ENCODE data around the gene C1GALT1. TPM values are rescaled to one million over a fixed set of nuclear protein-coding genes. Genes with fewer than 3 reads are reported as not detected.
"Not testable (repeated sequence)": the region's sequence is repeated elsewhere in the genome, so short reads cannot be mapped to it uniquely, and the experiment has no call there.

C1GALT1 gene
- total RNA-seq, 1 experiment from 2014 or later, result 97.0 TPM

DNA sequence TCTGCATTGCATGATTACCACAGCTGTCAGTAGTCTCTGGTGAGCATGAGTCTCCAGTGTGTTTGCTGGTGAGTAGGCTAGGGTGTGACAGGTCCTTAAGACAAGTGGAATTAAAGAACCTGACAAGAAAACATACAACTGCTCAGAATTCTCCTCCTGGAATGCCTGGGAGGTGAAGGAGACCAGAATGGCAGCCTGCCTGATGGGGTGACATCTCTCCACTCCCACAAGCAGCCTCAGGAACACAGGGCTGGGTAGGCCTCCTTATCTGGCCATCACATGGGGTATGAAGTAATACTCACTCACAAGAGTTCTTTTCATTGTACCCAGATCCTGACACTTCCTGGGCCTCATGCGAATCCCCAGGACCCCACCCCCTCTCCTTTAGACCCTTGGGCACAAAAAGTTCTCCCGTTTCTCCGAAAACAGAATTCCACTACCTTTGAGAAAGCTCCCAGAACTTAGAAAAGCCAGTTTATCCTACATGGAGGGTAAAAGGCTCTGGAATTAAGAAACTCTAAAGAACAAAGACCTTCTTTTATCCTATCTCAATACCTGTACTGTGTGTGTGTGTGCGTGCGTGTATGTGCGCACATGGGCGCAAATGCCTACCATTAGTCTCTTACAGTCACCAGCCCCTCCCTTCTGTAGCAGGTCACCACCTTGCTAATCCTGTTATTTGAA, 33.4 kb upstream of the C1GALT1 start:
- Mint-ChIP-seq H3K27me3 (ENCODE audit: unreplicated experiment) (no peaks in the 10 kb centered on the region), H3K4me1 (ENCODE audit: low read depth, unreplicated experiment) (peaks cover 11% of the 10 kb centered on the region), H3K4me3 (ENCODE audit: low read depth, unreplicated experiment) (no peak overlapping the region), H3K36me3 (ENCODE audit: insufficient read depth, unreplicated experiment) (no peaks in the 10 kb centered on the region), H3K27ac (ENCODE audit: unreplicated experiment) (peak overlapping the region; percentile 90), H3K9me3 (ENCODE audit: low read depth, unreplicated experiment) (peaks cover 6% of the 10 kb centered on the region)
- BruUV-seq (replicated peaks), result no TSS peak
- peak; percentile 59 for DNase-seq
- TF ChIP-seq, protein P1, sequence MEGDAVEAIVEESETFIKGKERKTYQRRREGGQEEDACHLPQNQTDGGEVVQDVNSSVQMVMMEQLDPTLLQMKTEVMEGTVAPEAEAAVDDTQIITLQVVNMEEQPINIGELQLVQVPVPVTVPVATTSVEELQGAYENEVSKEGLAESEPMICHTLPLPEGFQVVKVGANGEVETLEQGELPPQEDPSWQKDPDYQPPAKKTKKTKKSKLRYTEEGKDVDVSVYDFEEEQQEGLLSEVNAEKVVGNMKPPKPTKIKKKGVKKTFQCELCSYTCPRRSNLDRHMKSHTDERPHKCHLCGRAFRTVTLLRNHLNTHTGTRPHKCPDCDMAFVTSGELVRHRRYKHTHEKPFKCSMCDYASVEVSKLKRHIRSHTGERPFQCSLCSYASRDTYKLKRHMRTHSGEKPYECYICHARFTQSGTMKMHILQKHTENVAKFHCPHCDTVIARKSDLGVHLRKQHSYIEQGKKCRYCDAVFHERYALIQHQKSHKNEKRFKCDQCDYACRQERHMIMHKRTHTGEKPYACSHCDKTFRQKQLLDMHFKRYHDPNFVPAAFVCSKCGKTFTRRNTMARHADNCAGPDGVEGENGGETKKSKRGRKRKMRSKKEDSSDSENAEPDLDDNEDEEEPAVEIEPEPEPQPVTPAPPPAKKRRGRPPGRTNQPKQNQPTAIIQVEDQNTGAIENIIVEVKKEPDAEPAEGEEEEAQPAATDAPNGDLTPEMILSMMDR (IDR thresholded peaks at IDR 0.05; ENCODE audit: unreplicated experiment), result no peak
- intact Hi-C loops (cut with micrococcal nuclease; ENCODE audit: unreplicated experiment), result no loop called here
- CTCF ChIA-PET, result interaction anchor here (1.0 kb wide), 1 partner anchor 10 kb away, joined by 3 read pairs; no protein-coding TSS in a partner anchor

DNA sequence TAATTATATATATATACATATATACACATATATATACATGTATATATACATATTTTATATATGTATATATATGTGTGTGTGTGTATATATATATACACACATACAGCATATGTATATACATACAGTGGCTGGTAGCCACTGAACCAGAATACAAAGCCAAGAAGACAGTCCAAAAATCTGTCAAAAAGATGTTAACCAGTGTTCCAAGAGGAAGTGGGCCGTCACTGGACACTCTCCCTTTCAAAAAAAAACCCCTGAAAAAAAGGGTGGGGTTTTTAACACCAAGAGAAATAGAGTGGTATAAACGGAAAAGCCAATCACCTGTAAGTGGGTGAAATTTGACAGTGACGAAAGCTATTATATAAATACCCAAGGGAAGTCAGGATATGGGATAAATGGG, 31.1 kb upstream of the C1GALT1 start:
- peaks cover 11% of the 10 kb centered on the region for H3K4me1 Mint-ChIP-seq (ENCODE audit: low read depth, unreplicated experiment)
- no peaks in the 10 kb centered on the region for H3K27me3 Mint-ChIP-seq (ENCODE audit: unreplicated experiment)
- DNase-seq, result no peak
- no peaks in the 10 kb centered on the region for H3K36me3 Mint-ChIP-seq (ENCODE audit: insufficient read depth, unreplicated experiment)
- H3K27ac Mint-ChIP-seq (ENCODE audit: unreplicated experiment), result no peak overlapping the region
- CTCF ChIA-PET, result no interaction called here
- peaks cover 7% of the 10 kb centered on the region for H3K9me3 Mint-ChIP-seq (ENCODE audit: low read depth, unreplicated experiment)
- no peak overlapping the region for H3K4me3 Mint-ChIP-seq (ENCODE audit: low read depth, unreplicated experiment)
- TF ChIP-seq, protein P1 (IDR thresholded peaks at IDR 0.05; ENCODE audit: unreplicated experiment), result no peak
- no TSS peak for BruUV-seq (replicated peaks)
- intact Hi-C loops (cut with micrococcal nuclease; ENCODE audit: unreplicated experiment), result no loop called here

GRCh38 chr7:7151865-7152264, 30.5 kb upstream of the C1GALT1 start:
- intact Hi-C loops (cut with micrococcal nuclease; ENCODE audit: unreplicated experiment), result no loop called here
- no TSS peak for BruUV-seq (replicated peaks)
- H3K36me3 Mint-ChIP-seq (ENCODE audit: insufficient read depth, unreplicated experiment), result no peaks in the 10 kb centered on the region
- no peak overlapping the region for H3K27ac Mint-ChIP-seq (ENCODE audit: unreplicated experiment)
- no peak for DNase-seq
- peaks cover 7% of the 10 kb centered on the region for H3K9me3 Mint-ChIP-seq (ENCODE audit: low read depth, unreplicated experiment)
- TF ChIP-seq, protein P1 (IDR thresholded peaks at IDR 0.05; ENCODE audit: unreplicated experiment), result no peak
- H3K4me1 Mint-ChIP-seq (ENCODE audit: low read depth, unreplicated experiment), result peaks cover 13% of the 10 kb centered on the region
- CTCF ChIA-PET, result no interaction called here
- H3K4me3 Mint-ChIP-seq (ENCODE audit: low read depth, unreplicated experiment), result no peak overlapping the region
- H3K27me3 Mint-ChIP-seq (ENCODE audit: unreplicated experiment), result no peaks in the 10 kb centered on the region

- CTCF ChIA-PET, result no interaction called here
- H3K27ac Mint-ChIP-seq (ENCODE audit: unreplicated experiment), result no peak overlapping the region
- H3K27me3 Mint-ChIP-seq (ENCODE audit: unreplicated experiment), result no peaks in the 10 kb centered on the region
- no peak for DNase-seq
- TF ChIP-seq, protein P1 (IDR thresholded peaks at IDR 0.05; ENCODE audit: unreplicated experiment), result no peak
- H3K4me3 Mint-ChIP-seq (ENCODE audit: low read depth, unreplicated experiment), result no peak overlapping the region
- H3K36me3 Mint-ChIP-seq (ENCODE audit: insufficient read depth, unreplicated experiment), result no peaks in the 10 kb centered on the region
- peaks cover 7% of the 10 kb centered on the region for H3K9me3 Mint-ChIP-seq (ENCODE audit: low read depth, unreplicated experiment)
- H3K4me1 Mint-ChIP-seq (ENCODE audit: low read depth, unreplicated experiment), result peaks cover 18% of the 10 kb centered on the region
- intact Hi-C loops (cut with micrococcal nuclease; ENCODE audit: unreplicated experiment), result no loop called here
- BruUV-seq (replicated peaks), result no TSS peak
Measured at GRCh38 chr7:7152315-7152714, 30.0 kb upstream of the C1GALT1 start.

- H3K4me3 Mint-ChIP-seq (ENCODE audit: low read depth, unreplicated experiment); H3K36me3 Mint-ChIP-seq (ENCODE audit: insufficient read depth, unreplicated experiment); DNase-seq; BruUV-seq (replicated peaks); H3K9me3 Mint-ChIP-seq (ENCODE audit: low read depth, unreplicated experiment); CTCF ChIA-PET; H3K27me3 Mint-ChIP-seq (ENCODE audit: unreplicated experiment); intact Hi-C loops (cut with micrococcal nuclease; ENCODE audit: unreplicated experiment); H3K27ac Mint-ChIP-seq (ENCODE audit: unreplicated experiment): not testable (repeated sequence)
- H3K4me1 Mint-ChIP-seq (ENCODE audit: low read depth, unreplicated experiment), result peaks cover 16% of the 10 kb centered on the region
Measured at GRCh38 chr7:7154355-7154754, 28.0 kb upstream of the C1GALT1 start.

Data from Calu3 (cell line).